ENCODE results near the gene ENPP1.

- TF ChIP-seq, protein P1, sequence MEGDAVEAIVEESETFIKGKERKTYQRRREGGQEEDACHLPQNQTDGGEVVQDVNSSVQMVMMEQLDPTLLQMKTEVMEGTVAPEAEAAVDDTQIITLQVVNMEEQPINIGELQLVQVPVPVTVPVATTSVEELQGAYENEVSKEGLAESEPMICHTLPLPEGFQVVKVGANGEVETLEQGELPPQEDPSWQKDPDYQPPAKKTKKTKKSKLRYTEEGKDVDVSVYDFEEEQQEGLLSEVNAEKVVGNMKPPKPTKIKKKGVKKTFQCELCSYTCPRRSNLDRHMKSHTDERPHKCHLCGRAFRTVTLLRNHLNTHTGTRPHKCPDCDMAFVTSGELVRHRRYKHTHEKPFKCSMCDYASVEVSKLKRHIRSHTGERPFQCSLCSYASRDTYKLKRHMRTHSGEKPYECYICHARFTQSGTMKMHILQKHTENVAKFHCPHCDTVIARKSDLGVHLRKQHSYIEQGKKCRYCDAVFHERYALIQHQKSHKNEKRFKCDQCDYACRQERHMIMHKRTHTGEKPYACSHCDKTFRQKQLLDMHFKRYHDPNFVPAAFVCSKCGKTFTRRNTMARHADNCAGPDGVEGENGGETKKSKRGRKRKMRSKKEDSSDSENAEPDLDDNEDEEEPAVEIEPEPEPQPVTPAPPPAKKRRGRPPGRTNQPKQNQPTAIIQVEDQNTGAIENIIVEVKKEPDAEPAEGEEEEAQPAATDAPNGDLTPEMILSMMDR (IDR thresholded peaks at IDR 0.05), result no peak
- TF ChIP-seq POLR2A (IDR thresholded peaks at IDR 0.05), result no peak
Observed at GRCh38 chr6:131917763-131918649, 110.2 kb downstream of the ENPP1 start.

Measured in lower leg skin (tissue), 3 donors.